HG03354 (cell line): ENCODE results near the gene SNAI1.
"Not testable (repeated sequence)": the region's sequence is repeated elsewhere in the genome, so short reads cannot be mapped to it uniquely, and the experiment has no call there.

Experiments used
- ATAC-seq: cut with Tn5 transposase; IDR thresholded peaks from one replicate; pipeline ENCODE4 v1.9.1; 2021; ENCODE audit warnings: mild to moderate bottlenecking; ENCODE audit not compliant: unreplicated experiment, poor library complexity, severe bottlenecking

SNAI1 gene

GRCh38 chr20:49982346-49983122 lies at the start of gene SNAI1:
Gene SNAI1, plus strand, starts transcription at chr20:49982980. Its CDS starts 80 bp downstream, at chr20:49983060.
- peak; percentile 81 for ATAC-seq

GRCh38 chr20:49935746-49936152 lies 47.0 kb upstream of the SNAI1 start:
- no peak for ATAC-seq

- peak; percentile 81 for ATAC-seq
Observed at GRCh38 chr20:49936153-49937026, 46.4 kb upstream of the SNAI1 start, which contains the start of gene RNF114. Gene RNF114, plus strand, starts transcription at chr20:49936397. Its CDS starts 16 bp downstream, at chr20:49936413.

GRCh38 chr20:49937027-49937929 lies 45.5 kb upstream of the SNAI1 start:
- ATAC-seq = peak; percentile 14

GRCh38 chr20:49938173-49939163 lies 44.3 kb upstream of the SNAI1 start:
- no peak for ATAC-seq

GRCh38 chr20:49941456-49941855 lies 41.3 kb upstream of the SNAI1 start:
- no peak for ATAC-seq

GRCh38 chr20:49942303-49942702 lies 40.5 kb upstream of the SNAI1 start:
- no peak for ATAC-seq

- no peak for ATAC-seq
Observed at GRCh38 chr20:49942942-49943341, 39.8 kb upstream of the SNAI1 start.

- ATAC-seq = no peak
Observed at GRCh38 chr20:49945306-49945700, 37.5 kb upstream of the SNAI1 start.

- ATAC-seq = no peak
Observed at GRCh38 chr20:49945701-49946477, 36.9 kb upstream of the SNAI1 start.

- ATAC-seq = no peak
Observed at GRCh38 chr20:49948178-49948577, 34.6 kb upstream of the SNAI1 start.

GRCh38 chr20:49948809-49949507 lies 33.8 kb upstream of the SNAI1 start:
- no peak for ATAC-seq

- ATAC-seq = no peak
Observed at GRCh38 chr20:49951151-49951550, 31.6 kb upstream of the SNAI1 start.

GRCh38 chr20:49955167-49955566 lies 27.6 kb upstream of the SNAI1 start:
- no peak for ATAC-seq

- not testable (repeated sequence) for ATAC-seq
Observed at GRCh38 chr20:49955830-49956396, 26.9 kb upstream of the SNAI1 start.

GRCh38 chr20:49956689-49957088 lies 26.1 kb upstream of the SNAI1 start:
- no peak for ATAC-seq
